Panc1 (cell line): ENCODE data around the gene CD93. TPM values are rescaled to one million over a fixed set of nuclear protein-coding genes. Genes with fewer than 3 reads are reported as not detected.

Experiments used
- ATAC-seq: fragments of 200-7000 bp; cut with Tn5 transposase; 2 replicates; pipeline ENCODE4 v1.9.1; 2020; ENCODE audit warnings: mild to moderate bottlenecking, moderate library complexity
- BruUV-seq: library from RNA; stranded (reverse); fragments of 400-500 nt; replicated peaks from 2 replicates; lab custom pipeline; 2021; lab: Mats Ljungman, UMichigan
- CTCF ChIA-PET: fragments of 300-600 bp; sonication (Branson Sonifier 250); formaldehyde crosslinking; loops from one replicate; lab custom pipeline; 2022; ENCODE audit warnings: antibody characterized with exemption; lab: Charles Lee
- POLR2A ChIA-PET: fragments of 300-600 bp; sonication (Branson Sonifier 250); formaldehyde crosslinking; loops from one replicate; lab custom pipeline; 2022; ENCODE audit warnings: antibody characterized with exemption; lab: Charles Lee
- DNase-seq: peaks from one replicate; pipeline ENCODE4 v3.0.0-alpha.2; 2010; ENCODE audit warnings: low read depth, low spot score
- H3K27ac ChIP-seq: 2 replicates; pipeline ENCODE4 v1.5.1; 2011; ENCODE audit warnings: mild to moderate bottlenecking, low read length, inconsistent platforms
- H3K27me3 ChIP-seq: fragments of 200-500 bp; sonication (Bioruptor generic); 2 replicates; pipeline ENCODE4 v1.6.0; 2014; ENCODE audit warnings: low read length, inconsistent platforms; ENCODE audit not compliant: control insufficient read depth, insufficient read depth
- H3K36me3 ChIP-seq: fragments of 200-500 bp; sonication (Bioruptor generic); 2 replicates; pipeline ENCODE4 v1.5.1; 2014; ENCODE audit warnings: inconsistent platforms, mild to moderate bottlenecking, low read length, moderate library complexity; ENCODE audit not compliant: control insufficient read depth, insufficient read depth
- H3K4me1 ChIP-seq: 2 replicates; pipeline ENCODE4 v1.5.1; 2011; ENCODE audit warnings: inconsistent platforms, mild to moderate bottlenecking, low read length, moderate library complexity; ENCODE audit not compliant: control insufficient read depth, insufficient read depth
- H3K4me3 ChIP-seq, 2 experiments: 2 replicates each; pipeline ENCODE4 v1.5.1; 2011 to 2012; ENCODE audit warnings: low read depth in 2 of 2, low read length in 2 of 2, mild to moderate bottlenecking in 2 of 2, inconsistent platforms in 1 of 2, moderate library complexity in 1 of 2
- H3K9me3 ChIP-seq: fragments of 200-500 bp; sonication (Bioruptor generic); 2 replicates; pipeline ENCODE4 v1.5.1; 2014; ENCODE audit warnings: low read depth, mild to moderate bottlenecking, inconsistent platforms, low read length, moderate library complexity; ENCODE audit not compliant: control insufficient read depth, insufficient read depth
- CTCF ChIP-seq: fragments of 450-650 bp; IDR thresholded peaks from 2 replicates; pipeline ENCODE4 v1.5.1; 2017; ENCODE audit warnings: mild to moderate bottlenecking
- POLR2AphosphoS5 ChIP-seq: IDR thresholded peaks from 2 replicates; pipeline ENCODE4 v1.6.1; 2012; ENCODE audit warnings: mild to moderate bottlenecking, low read depth, low read length, moderate library complexity
- SIN3A ChIP-seq: IDR thresholded peaks from 2 replicates; pipeline ENCODE4 v1.6.1; 2012; ENCODE audit warnings: low read depth, mild to moderate bottlenecking, low read length, moderate library complexity, borderline replicate concordance; ENCODE audit not compliant: insufficient read depth
- TCF7L2 ChIP-seq: IDR thresholded peaks from 2 replicates; pipeline ENCODE4 v1.6.1; 2011; ENCODE audit warnings: mild to moderate bottlenecking, low read depth, low read length, inconsistent platforms
- in situ Hi-C: cut with HindIII; loops from 2 replicates; pipeline ENCODE4 v1.10.0; 2016; ENCODE audit warnings: low sequenced_read_pairs, low pct_unique_long_range_greater_than_20kb
- intact Hi-C: fragments of 100-400 bp; cut with micrococcal nuclease; formaldehyde crosslinking; loops from one replicate; pipeline ENCODE4 v1.10.0; 2022; ENCODE audit not compliant: unreplicated experiment
- total RNA-seq: library from RNA; stranded (reverse); gene quantifications from one replicate; pipeline ENCODE4 v1.2.1, GENCODE V29; 2021; ENCODE audit not compliant: unreplicated experiment
- TF ChIP-seq, protein P1 (sequence below), 2 experiments: IDR thresholded peaks; 2 replicates each; pipeline ENCODE4 v1.6.1; 2011 to 2012; ENCODE audit warnings: low read depth in 2 of 2, control low read depth in 1 of 2, low read length in 1 of 2, mild to moderate bottlenecking in 1 of 2, moderate library complexity in 1 of 2; ENCODE audit not compliant: insufficient read depth in 1 of 2

CD93 gene
- total RNA-seq, 1 experiment from 2014 or later = 0.10 TPM

DNA sequence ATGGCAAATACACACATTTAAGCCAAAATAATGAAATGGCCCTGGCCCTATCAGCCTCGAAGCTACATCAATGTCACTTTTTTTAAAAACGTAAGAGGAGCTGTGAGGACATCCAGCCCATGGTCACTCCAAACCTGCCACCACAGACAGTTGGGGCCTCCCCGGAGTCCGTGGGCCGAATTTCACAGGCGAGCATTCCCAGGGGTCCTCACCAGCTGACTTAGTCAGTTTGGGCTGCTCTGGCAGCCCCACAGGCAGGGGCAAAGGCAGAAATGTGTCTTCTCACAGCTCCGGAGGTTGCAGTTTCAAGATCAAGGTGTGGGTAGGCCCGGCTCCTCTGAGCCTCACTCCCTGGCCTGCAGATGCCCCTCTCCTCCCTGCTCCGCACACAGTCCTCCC is 25.8 kb upstream of the CD93 start:
- POLR2A ChIA-PET = interaction anchor here (0.8 kb wide), 1 partner anchor 21 kb away, joined by 3 read pairs; no protein-coding TSS in a partner anchor
- TF ChIP-seq, protein P1, sequence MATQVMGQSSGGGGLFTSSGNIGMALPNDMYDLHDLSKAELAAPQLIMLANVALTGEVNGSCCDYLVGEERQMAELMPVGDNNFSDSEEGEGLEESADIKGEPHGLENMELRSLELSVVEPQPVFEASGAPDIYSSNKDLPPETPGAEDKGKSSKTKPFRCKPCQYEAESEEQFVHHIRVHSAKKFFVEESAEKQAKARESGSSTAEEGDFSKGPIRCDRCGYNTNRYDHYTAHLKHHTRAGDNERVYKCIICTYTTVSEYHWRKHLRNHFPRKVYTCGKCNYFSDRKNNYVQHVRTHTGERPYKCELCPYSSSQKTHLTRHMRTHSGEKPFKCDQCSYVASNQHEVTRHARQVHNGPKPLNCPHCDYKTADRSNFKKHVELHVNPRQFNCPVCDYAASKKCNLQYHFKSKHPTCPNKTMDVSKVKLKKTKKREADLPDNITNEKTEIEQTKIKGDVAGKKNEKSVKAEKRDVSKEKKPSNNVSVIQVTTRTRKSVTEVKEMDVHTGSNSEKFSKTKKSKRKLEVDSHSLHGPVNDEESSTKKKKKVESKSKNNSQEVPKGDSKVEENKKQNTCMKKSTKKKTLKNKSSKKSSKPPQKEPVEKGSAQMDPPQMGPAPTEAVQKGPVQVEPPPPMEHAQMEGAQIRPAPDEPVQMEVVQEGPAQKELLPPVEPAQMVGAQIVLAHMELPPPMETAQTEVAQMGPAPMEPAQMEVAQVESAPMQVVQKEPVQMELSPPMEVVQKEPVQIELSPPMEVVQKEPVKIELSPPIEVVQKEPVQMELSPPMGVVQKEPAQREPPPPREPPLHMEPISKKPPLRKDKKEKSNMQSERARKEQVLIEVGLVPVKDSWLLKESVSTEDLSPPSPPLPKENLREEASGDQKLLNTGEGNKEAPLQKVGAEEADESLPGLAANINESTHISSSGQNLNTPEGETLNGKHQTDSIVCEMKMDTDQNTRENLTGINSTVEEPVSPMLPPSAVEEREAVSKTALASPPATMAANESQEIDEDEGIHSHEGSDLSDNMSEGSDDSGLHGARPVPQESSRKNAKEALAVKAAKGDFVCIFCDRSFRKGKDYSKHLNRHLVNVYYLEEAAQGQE (IDR thresholded peaks at IDR 0.05; ENCODE audit: insufficient read depth in 1 of 2, low read depth in 2 of 2, low read length in 1 of 2) = no peak
- no peak for TF ChIP-seq SIN3A
- no peak for TF ChIP-seq POLR2AphosphoS5
- no peak for TF ChIP-seq TCF7L2
- Histone ChIP-seq H3K4me1 (no peaks in the 10 kb centered on the region), H3K36me3 (no peaks in the 10 kb centered on the region), H3K4me3 (no peak overlapping the region), H3K27me3 (no peaks in the 10 kb centered on the region), H3K27ac (no peak overlapping the region), H3K9me3 (no peaks in the 10 kb centered on the region)
- CTCF ChIA-PET = no interaction called here
- in situ Hi-C loops (no loop called here), intact Hi-C loops (no loop called here)
- DNase-seq (no peak), ATAC-seq (no peak)
- BruUV-seq = no TSS peak

DNA sequence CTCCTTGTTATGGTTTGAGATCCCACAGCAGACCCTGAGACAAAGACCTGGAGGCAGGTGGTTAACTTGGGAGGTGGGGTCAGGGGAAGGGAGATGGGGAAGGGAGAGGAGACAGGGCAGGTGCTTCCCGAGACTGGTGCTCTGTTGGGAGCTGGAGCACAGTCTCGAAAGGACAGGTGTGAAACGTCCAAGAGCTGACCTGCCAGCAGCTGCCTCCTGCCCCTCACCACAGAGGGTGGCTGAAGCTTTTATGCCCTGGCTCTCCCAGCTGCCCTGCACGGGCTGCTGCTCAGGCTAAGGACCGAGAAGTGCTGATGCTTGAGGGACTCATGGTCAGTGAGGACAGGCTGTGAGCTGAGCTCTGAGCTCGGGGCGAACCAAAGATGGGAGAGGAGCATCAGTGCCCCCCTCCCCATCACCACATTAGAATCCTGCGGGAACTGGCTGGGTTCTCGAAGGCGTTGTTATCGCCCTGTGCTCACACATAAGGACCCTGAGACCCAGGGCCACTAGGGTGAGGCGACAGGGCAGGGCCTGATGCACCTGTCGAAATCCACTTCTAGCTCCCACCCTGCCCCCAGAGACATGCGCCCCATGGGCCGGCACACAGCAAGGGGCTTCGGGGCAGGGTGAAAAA is 25.3 kb upstream of the CD93 start:
- CTCF ChIA-PET = no interaction called here
- Histone ChIP-seq H3K4me1 (no peaks in the 10 kb centered on the region), H3K27me3 (no peaks in the 10 kb centered on the region), H3K4me3 (no peak overlapping the region), H3K27ac (no peak overlapping the region), H3K36me3 (no peaks in the 10 kb centered on the region), H3K9me3 (no peaks in the 10 kb centered on the region)
- POLR2A ChIA-PET = no interaction called here
- DNase-seq (no peak), ATAC-seq (no peak; the same call in 1 of the 2 replicates)
- intact Hi-C loops (no loop called here), in situ Hi-C loops (no loop called here)
- BruUV-seq = no TSS peak
- TF ChIP-seq SIN3A = no peak
- TF ChIP-seq POLR2AphosphoS5 = no peak
- TF ChIP-seq CTCF = no peak

GRCh38 chr20:23108871-23109270 is 22.7 kb upstream of the CD93 start:
- ATAC-seq (no peak), DNase-seq (no peak)
- no peak overlapping the region for H3K27ac ChIP-seq
- BruUV-seq = no TSS peak
- intact Hi-C loops (no loop called here), in situ Hi-C loops (no loop called here)
- no peaks in the 10 kb centered on the region for H3K27me3 ChIP-seq
- H3K4me3 ChIP-seq = no peak overlapping the region
- no peaks in the 10 kb centered on the region for H3K9me3 ChIP-seq
- ChIA-PET CTCF (no interaction called here), POLR2A (no interaction called here)
- H3K4me1 ChIP-seq = no peaks in the 10 kb centered on the region
- TF ChIP-seq POLR2AphosphoS5 = no peak
- TF ChIP-seq CTCF = no peak
- TF ChIP-seq TCF7L2 = no peak
- no peaks in the 10 kb centered on the region for H3K36me3 ChIP-seq
